Endodermal cell (in vitro differentiated cells): ENCODE results near the gene TMEM175. TPM values are rescaled to one million over a fixed set of nuclear protein-coding genes. Genes with fewer than 3 reads are reported as not detected.

ENCODE experiments used
- DNase-seq: peaks from one replicate; pipeline ENCODE4 v3.0.0-alpha.2; 2017
- H3K27ac ChIP-seq: 2 replicates; pipeline ENCODE4 v1.5.1; 2013; ENCODE audit warnings: mild to moderate bottlenecking, low read depth, low read length, moderate library complexity
- H3K27me3 ChIP-seq: 2 replicates; pipeline ENCODE4 v1.6.1; 2013; ENCODE audit warnings: mild to moderate bottlenecking, low read length, moderate library complexity; ENCODE audit not compliant: insufficient read depth, control insufficient read depth, poor library complexity, severe bottlenecking
- H3K36me3 ChIP-seq: 2 replicates; pipeline ENCODE4 v1.7.0; 2013; ENCODE audit warnings: mild to moderate bottlenecking, low read length, moderate library complexity; ENCODE audit not compliant: control insufficient read depth, insufficient read depth
- H3K4me1 ChIP-seq: one replicate; pipeline ENCODE4 v1.7.0; 2013; ENCODE audit warnings: low read length; ENCODE audit not compliant: control insufficient read depth, insufficient read depth
- H3K4me3 ChIP-seq: 2 replicates; pipeline ENCODE4 v1.5.1; 2013; ENCODE audit warnings: mild to moderate bottlenecking, low read length, moderate library complexity
- H3K9ac ChIP-seq: 2 replicates; pipeline ENCODE4 v1.6.1; 2013; ENCODE audit warnings: mild to moderate bottlenecking, low read length, moderate library complexity; ENCODE audit not compliant: poor library complexity, severe bottlenecking; ENCODE audit errors: extremely low read depth
- H3K9me3 ChIP-seq: 2 replicates; pipeline ENCODE4 v1.6.1; 2013; ENCODE audit warnings: mild to moderate bottlenecking, low read length, moderate library complexity; ENCODE audit not compliant: control insufficient read depth
- H3K27ac Mint-ChIP-seq: 2 replicates; pipeline ENCODE4 v1.8.0; 2020; ENCODE audit warnings: mixed read lengths
- H3K27me3 Mint-ChIP-seq: 2 replicates; pipeline ENCODE4 v1.8.0; 2021; ENCODE audit warnings: mild to moderate bottlenecking, mixed read lengths; ENCODE audit not compliant: insufficient read depth
- H3K36me3 Mint-ChIP-seq: 2 replicates; pipeline ENCODE4 v1.8.0; 2020; ENCODE audit warnings: low read depth, mixed read lengths
- H3K4me1 Mint-ChIP-seq: 2 replicates; pipeline ENCODE4 v1.8.0; 2020; ENCODE audit warnings: mixed read lengths
- H3K4me3 Mint-ChIP-seq: 2 replicates; pipeline ENCODE4 v1.8.0; 2020; ENCODE audit warnings: mild to moderate bottlenecking, moderate library complexity, mixed read lengths
- H3K9me3 Mint-ChIP-seq: 2 replicates; pipeline ENCODE4 v1.8.0; 2020; ENCODE audit warnings: mild to moderate bottlenecking, mixed read lengths
- CTCF ChIP-seq: fragments of 200-600 bp; sonication (generic); conservative IDR thresholded peaks from 2 replicates; pipeline ENCODE4 v1.5.0; 2021; ENCODE audit warnings: antibody characterized with exemption, mild to moderate bottlenecking
- WGBS, 2 experiments: methylation state at CpG; one replicate each; pipeline versions ENCODE4 v1.1.5 to v1.1.7; 2013; ENCODE audit warnings: missing lambda C conversion rate in 2 of 2, mixed read lengths in 1 of 2; ENCODE audit not compliant: insufficient coverage in 1 of 2, insufficient read length in 1 of 2; 5-methylcytosine and 5-hydroxymethylcytosine counted together
- total RNA-seq, 2 donors: library from RNA; stranded (reverse); fragmentation: NEBNext Ultra II Directional in 1 of 2; extraction: Animal tissue kit (Norgen Biotek cat#: 25700) in 1 of 2; gene quantifications; 2 replicates in 1 of 2; 3 replicates in 1 of 2; pipeline ENCODE4 v1.2.1, GENCODE V29; 2021

Gene TMEM175
- total RNA-seq, 2 donors from 2014 or later: 15.9 to 23.0 TPM

- DNase-seq: no peak
- Mint-ChIP-seq H3K4me1 (peaks cover 12% of the 10 kb centered on the region), H3K27ac (no peak overlapping the region), H3K4me3 (no peak overlapping the region), H3K36me3 (no peaks in the 10 kb centered on the region), H3K9me3 (no peaks in the 10 kb centered on the region), H3K27me3 (peaks cover 4% of the 10 kb centered on the region)
- Histone ChIP-seq H3K9ac (no peak overlapping the region), H3K4me1 (no peaks in the 10 kb centered on the region), H3K9me3 (no peaks in the 10 kb centered on the region), H3K27me3 (peaks cover 10% of the 10 kb centered on the region), H3K36me3 (no peaks in the 10 kb centered on the region), H3K4me3 (no peak overlapping the region), H3K27ac (no peak overlapping the region)
- TF ChIP-seq CTCF: no peak
- 92 to 96% methylated on average over 14 to 17 of the region's 17 CpGs for WGBS, 2 experiments
Observed at GRCh38 chr4:982291-982690, 50.0 kb downstream of the TMEM175 start.

GRCh38 chr4:982814-983213 lies 50.6 kb downstream of the TMEM175 start:
- Histone ChIP-seq H3K9ac (no peak overlapping the region), H3K4me3 (no peak overlapping the region), H3K9me3 (no peaks in the 10 kb centered on the region), H3K36me3 (no peaks in the 10 kb centered on the region), H3K27ac (no peak overlapping the region), H3K4me1 (no peaks in the 10 kb centered on the region), H3K27me3 (peaks cover 10% of the 10 kb centered on the region)
- Mint-ChIP-seq H3K27me3 (peaks cover 4% of the 10 kb centered on the region), H3K4me3 (no peak overlapping the region), H3K27ac (no peak overlapping the region), H3K4me1 (peaks cover 14% of the 10 kb centered on the region), H3K9me3 (no peaks in the 10 kb centered on the region), H3K36me3 (no peaks in the 10 kb centered on the region)
- 94% methylated on average over 15 of the region's 15 CpGs for WGBS, 2 experiments
- TF ChIP-seq CTCF: no peak
- DNase-seq: no peak

- Histone ChIP-seq H3K27ac (no peak overlapping the region), H3K4me3 (no peak overlapping the region)
- H3K36me3 Mint-ChIP-seq: peaks cover under 1% of the 10 kb centered on the region
Observed at GRCh38 chr4:984336-985054, 52.2 kb downstream of the TMEM175 start.

More at GRCh38 chr4:984336-985054, 52.2 kb downstream of the TMEM175 start:
- Mint-ChIP-seq H3K4me3 (peak overlapping the region; percentile 76), H3K4me1 (peaks cover 10% of the 10 kb centered on the region), H3K9me3 (no peaks in the 10 kb centered on the region), H3K27me3 (peaks cover 4% of the 10 kb centered on the region), H3K27ac (no peak overlapping the region)
- 85 to 88% methylated on average over 13 to 15 of the region's 15 CpGs for WGBS, 2 experiments
- TF ChIP-seq CTCF: no peak
- Histone ChIP-seq H3K27me3 (peaks cover 10% of the 10 kb centered on the region), H3K9ac (no peak overlapping the region), H3K36me3 (no peaks in the 10 kb centered on the region), H3K9me3 (no peaks in the 10 kb centered on the region), H3K4me1 (no peaks in the 10 kb centered on the region)
- no peak for DNase-seq
